ENCODE measurements around the gene RIPPLY3. TPM values are rescaled to one million over a fixed set of nuclear protein-coding genes. Genes with fewer than 3 reads are reported as not detected.
"Not testable (repeated sequence)": the region's sequence is repeated elsewhere in the genome, so short reads cannot be mapped to it uniquely, and the experiment has no call there.

Gene RIPPLY3
- total RNA-seq, 1 donor from 2014 or later: 0.72 TPM

DNA sequence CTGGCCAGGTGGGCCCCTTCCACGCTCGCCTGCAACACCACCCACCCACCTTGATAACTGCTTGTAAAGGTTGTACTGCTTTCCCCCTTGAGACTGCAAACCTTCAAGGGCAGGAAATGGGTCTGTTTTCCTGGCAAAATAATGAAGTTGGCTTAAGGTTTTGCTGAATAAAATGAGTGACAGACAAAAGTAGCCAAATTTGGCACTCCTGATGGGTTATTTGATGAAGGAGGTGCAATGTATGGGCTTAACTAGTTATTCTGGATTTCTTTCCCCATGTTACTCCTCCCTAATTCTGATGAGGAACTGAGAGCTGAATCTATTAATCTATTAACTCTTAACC is 25.5 kb upstream of the RIPPLY3 start:
- DNase-seq: no peak

DNA sequence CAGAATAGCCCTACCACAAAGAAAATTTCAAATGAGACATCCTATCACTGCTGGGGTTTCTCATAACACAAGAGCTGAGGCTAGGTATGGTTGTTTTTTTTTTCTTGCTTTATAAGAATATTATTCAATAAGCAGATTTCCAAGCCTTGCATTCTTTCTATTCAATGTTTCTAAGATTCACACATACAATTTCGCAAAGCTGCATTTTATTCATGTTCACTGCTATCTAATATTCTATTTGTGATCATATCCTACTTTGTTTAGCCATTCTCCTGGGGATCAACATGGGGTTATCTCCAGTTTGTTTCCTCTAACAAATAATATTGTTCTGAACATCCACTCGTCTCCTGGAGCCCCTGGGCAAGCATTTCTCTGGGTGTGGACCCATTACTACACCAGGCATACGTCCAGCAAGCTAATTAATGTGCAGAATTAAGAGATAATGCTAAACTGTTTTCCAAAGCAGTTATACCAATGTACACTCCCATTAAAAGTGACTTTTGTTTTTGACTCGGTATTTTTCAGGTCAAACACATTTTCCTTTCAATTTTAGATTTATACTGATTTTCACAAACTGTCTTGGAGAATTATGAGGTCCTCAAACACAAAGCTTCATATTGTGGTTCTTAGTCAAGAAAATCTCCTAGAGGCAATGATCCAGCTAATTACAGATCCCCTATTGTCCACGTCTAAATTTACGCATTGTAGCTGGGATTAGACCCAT is 24.4 kb upstream of the RIPPLY3 start:
- DNase-seq: no peak

- no peak for DNase-seq
Measured at GRCh38 chr21:36985751-36986594, 20.5 kb upstream of the RIPPLY3 start.

DNA sequence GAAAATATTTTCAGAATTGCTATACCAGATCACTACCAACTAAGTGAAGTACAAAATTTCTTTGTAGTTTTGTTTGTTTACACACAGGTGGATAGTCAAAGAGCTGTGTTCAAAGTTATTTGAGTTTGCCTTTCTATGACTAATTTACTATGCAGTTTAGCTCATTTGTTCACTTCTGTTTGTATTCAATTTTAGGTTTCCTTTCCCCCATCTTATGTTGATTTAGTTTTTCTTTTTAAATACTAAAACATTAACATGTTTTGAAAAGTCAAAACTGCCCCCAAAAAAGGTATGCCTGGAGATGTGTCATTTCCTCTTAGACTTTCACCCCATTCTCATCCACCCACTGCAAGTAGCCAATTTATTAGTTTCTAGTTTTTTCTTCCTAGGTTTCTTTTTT is 18.7 kb upstream of the RIPPLY3 start:
- DNase-seq: no peak

DNA sequence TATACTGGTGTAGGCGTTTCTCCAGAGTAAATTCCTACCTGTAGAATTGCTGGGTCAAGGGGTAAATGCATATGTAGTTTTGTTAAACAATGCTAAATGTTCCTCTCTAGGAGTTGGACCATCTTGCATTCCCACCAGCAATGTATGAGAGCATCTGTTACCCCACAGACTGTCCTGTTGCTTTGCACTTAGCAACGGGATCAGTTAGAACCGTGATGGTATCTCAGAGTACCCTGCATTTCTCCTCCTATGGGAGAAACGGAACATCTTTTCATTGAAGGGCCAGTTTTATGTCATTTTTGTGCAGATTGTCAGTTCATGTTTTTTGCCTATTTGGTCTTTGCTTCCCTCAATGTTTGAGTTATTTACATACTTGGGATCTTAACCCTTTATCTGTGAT is 18.0 kb upstream of the RIPPLY3 start:
- no peak for DNase-seq

- DNase-seq: not testable (repeated sequence)
Measured at GRCh38 chr21:36989199-36989698, 17.3 kb upstream of the RIPPLY3 start.

GRCh38 chr21:36989699-36990507 is 16.6 kb upstream of the RIPPLY3 start:
- DNase-seq: peak; percentile 97

DNA sequence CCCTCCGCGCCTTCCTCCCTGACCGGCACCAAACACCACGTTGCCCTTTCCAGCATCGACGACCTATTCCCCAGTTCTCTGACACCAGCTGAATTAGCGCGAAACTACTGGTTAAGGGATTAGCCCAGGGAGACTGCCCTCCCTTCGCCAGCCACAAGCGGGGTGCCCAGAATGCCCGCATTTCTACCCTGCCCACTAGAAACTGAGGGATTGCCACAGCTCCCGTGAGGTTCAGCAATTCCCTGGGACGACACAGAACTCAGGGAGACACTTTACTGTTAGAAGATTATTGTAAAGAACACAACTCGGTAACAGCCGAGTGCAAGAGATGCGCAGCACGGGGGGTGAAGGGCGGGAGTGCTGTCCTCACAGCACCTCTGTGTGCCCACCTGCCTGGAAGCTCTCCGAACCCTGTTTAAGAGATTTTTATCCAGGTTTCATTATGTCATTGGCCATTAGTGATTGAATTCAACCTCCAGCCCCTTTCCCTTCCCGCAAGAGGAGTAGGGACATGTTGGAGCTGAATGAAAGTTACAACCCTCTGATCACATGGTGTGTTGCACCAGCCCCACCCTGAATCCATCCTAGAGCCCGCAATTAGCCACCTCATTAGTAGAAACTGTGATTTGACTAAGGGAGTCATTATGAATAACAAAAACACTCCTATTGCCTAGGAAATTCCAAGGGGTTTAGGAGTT is 15.8 kb upstream of the RIPPLY3 start:
- no peak for DNase-seq

DNA sequence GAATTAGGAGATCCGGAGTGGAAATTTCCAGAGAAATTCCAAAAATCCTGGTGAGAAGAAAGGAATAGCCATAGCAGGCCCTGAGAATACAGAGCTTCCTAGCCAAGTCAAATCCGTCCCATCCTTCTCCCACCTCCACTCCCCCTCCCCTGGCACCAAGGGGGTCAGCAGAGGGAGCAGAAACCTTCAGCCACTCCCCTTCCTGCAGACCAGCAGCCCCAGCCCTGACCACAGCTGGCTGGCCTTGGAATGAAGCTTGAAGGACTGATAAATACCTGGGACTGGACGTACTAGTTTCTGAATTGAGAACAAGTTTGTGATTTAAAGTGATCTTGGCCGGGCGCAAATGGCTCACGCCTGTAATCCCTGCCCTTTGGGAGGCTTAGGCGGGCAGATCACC is 13.8 kb upstream of the RIPPLY3 start:
- DNase-seq: no peak

DNA sequence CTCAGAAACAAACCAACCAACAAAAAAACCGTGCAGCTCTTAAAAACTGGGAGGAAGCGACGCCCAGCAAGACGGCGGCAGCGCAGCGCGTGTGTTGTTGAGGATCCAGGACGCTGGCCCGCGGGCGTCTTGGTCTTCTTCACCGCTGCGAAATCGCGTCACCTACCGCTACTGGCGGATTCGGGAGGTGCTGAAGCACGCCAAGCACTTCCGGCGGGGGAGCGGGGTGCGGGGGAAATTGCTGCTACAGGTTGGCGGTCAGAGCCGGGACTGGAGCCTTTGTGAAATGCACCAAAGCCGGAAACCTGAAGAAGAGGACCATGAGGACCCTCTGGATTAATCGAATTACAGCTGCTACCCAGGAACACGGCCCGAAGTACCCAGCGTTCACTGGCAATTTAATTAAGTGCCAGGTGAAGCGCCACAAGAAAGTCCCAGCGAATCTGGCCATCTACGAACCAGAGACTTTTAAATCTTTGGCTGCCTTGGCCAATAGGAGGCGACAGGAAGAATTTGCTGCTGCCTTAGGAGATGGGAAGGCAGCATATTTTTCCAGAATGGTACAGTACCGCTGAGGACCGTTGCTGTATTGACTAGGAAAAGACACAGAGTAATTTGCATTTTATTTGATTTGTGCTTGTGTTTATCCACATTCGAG is 11.9 kb upstream of the RIPPLY3 start:
- no peak for DNase-seq

DNA sequence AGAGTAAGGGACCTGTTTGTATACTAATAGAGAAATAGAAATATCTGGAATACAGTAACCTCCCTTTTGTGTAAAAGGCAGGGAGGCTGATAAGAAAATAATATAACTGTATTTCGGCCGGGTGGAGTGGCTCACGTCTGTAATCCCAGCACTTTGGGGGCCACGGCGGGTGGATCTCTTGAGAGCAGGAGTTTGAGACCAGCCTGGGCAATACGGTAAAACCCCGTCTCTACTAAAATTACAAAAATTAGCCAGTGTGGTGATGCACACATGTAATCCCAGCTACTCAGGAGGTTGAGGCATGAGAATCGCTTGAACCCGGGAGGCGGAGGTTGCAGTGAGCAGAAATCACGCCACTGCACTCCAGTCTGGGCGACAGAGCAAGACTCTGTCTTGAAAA is 11.2 kb upstream of the RIPPLY3 start:
- DNase-seq: not testable (repeated sequence)

DNA sequence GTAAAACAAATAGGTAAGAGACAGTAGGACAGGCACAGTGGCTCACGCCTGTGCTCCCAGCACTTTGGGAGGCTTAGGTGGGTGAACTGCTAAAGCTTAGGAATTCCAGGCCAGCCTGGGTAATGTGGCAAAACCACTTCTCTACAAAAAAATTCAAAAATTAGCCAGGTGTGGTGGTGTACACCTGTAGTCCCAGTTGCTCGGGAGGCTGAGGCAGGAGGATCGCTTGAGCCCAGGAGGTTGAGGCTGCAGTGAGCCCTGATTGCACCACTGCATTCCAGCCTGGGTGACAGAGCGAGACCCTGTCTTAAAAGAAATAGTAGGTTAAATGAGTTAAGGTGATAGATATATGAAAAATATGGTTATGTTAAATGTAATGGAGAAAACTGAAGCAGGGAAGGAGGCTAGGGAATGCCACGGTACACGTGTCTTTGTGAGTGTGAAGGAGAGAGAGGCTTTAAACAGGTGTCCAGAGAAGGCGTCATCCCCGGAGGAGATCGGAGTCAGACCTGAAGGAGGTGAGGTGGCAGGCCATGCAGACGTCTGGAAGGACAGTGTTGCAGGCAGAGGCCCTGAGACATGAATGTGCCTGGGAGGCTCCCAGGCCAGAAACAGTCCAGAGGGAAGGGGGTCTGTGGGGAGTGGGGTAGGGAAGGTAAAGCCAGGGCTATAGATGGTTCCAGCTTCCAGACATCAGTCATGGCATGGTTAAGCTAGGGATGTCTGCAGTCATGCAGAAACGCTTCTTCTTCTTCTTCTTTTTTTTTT is 7.2 kb upstream of the RIPPLY3 start:
- DNase-seq: no peak

- no peak for DNase-seq
Measured at GRCh38 chr21:37000381-37000780, 6.1 kb upstream of the RIPPLY3 start.

DNA sequence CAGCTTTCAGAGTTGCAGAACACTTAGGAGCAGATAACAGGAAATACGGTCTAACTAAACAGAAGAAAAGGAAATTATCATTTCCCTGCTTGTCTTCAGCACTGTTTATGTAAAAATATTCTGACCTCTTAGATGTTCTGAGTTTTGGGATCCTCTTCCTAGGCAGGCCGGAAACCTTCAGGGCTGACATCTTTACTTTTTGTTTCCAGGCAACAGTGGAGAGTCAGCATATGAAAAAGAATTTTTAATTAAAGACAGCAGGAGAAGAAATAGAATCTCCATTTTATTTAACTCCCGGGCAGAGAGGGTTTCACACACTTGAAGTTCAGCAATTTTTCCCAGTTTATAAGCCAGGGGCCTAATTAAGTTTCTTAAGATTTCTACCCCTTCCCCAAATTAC is 5.1 kb upstream of the RIPPLY3 start:
- peak; percentile 43 for DNase-seq

GRCh38 chr21:37002851-37003250 is 3.7 kb upstream of the RIPPLY3 start:
- not testable (repeated sequence) for DNase-seq

DNA sequence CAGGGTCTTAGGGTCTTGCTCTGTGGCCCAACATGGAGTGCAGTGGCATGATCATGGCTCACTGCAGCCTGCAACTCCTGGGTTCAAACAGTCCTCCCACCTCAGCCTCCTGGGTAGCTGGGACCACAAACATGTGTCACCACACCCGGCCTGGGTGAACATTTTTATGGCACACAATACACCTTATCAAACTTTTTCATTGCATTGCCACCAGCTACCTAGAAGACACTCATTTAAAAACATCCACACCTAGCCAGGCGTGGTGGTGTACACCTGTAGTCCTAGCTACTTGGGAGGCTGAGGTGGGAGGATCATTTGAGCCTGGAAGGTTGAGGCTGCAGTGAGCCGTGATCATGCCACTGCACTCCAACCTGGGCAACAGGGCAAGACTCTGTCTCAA is 2.6 kb upstream of the RIPPLY3 start:
- DNase-seq: not testable (repeated sequence)

DNA sequence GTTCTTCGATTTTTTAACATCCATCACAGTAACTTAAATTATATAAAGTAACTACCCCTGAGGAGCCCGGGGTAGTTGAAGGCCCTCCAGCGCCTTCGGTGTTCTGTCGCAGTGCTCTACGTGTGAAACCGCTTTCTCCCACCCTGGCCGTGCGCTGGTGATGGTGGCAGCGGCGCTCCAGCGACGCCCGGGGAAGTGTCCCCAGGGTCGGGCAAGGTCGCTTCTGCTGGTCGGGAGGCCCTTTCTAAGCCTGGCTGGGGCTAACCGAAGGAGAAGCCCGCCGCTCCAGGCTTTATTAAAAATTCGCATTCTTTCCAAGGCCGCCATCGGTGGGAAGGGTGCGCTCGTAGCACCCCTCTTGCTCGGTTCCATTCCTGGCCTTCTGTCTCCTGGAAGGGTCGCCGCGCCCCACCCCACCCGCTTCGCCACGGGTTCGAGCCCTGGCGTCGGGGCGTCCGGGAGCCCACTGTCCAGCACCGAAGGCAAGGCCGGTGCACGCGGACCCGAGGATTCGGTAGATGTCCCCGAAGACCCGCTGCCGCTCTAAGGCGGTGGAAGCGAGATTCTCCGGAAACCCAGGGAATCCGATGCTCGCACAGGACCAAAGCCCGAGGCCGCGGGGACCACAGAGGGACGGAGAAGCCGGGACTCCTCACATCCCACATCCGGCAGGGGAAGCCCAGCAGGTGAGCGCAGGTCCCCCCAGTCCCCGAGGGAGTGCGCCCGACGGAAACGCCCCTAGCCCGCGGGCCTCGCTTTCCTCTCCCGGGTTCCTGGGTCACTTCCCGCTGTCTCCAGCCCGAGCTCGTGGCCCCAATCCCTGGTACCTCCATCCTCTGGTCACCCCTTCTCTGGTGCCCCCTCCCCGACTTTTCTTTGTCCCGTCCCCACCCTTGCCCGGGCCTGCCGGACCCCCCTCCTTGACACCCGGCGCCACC is 685 bp upstream of the RIPPLY3 start:
- no peak for DNase-seq

DNA sequence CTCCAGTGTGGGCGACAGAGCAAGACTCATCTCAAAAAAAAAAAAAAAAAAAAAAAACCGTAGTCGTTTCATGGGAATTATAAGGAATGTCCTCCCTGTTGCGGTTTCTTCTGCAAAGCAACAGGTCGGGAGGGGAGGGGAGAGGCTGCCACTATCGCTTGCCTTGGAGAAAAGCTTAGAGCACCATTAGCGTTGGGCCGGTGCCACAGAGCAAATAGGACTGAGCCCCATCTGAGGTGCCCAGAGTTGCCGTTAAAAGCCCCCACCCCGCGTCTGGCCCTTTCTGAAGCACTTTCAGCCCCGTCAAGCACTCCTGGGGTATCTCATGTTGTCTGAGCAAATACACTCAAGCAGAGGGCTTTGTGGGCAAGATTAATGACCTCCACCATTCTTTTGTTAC is 2.2 kb downstream of the RIPPLY3 start:
- no peak for DNase-seq

- peak; percentile 87 for DNase-seq
Measured at GRCh38 chr21:37009740-37010341, 3.3 kb downstream of the RIPPLY3 start.
